IPS DF 4.7 (cell line): ENCODE data around the gene CELF2.

ENCODE experiments used
- DNase-seq: peaks from one replicate; pipeline ENCODE4 v3.0.0-alpha.2; 2013; ENCODE audit warnings: low spot score; ENCODE audit errors: extremely low read depth

The CELF2 gene

GRCh38 chr10:11022213-11022612 is 4.5 kb downstream of the CELF2 start:
- DNase-seq, result no peak

GRCh38 chr10:11023009-11023953 is 5.6 kb downstream of the CELF2 start:
- no peak for DNase-seq

GRCh38 chr10:11024596-11024995 is 6.9 kb downstream of the CELF2 start:
- no peak for DNase-seq

GRCh38 chr10:11025978-11026377 is 8.3 kb downstream of the CELF2 start:
- no peak for DNase-seq

- no peak for DNase-seq
These were observed 9.1 kb downstream of the CELF2 start for GRCh38 chr10:11026773-11027172.

- no peak for DNase-seq
These were observed 17.1 kb downstream of the CELF2 start for GRCh38 chr10:11034762-11035161.

GRCh38 chr10:11035301-11035991 is 17.8 kb downstream of the CELF2 start:
- DNase-seq, result peak; percentile 44

- peak; percentile 51 for DNase-seq
These were observed 18.8 kb downstream of the CELF2 start for GRCh38 chr10:11036424-11037011.

- no peak for DNase-seq
These were observed 20.3 kb downstream of the CELF2 start for GRCh38 chr10:11037991-11038390.

GRCh38 chr10:11042357-11042756 is 24.7 kb downstream of the CELF2 start:
- DNase-seq, result no peak

GRCh38 chr10:11043039-11043438 is 25.4 kb downstream of the CELF2 start:
- no peak for DNase-seq

- DNase-seq, result no peak
These were observed 25.9 kb downstream of the CELF2 start for GRCh38 chr10:11043446-11044127.

GRCh38 chr10:11045487-11045886 is 27.8 kb downstream of the CELF2 start:
- DNase-seq, result no peak

GRCh38 chr10:11045995-11046775 is 28.5 kb downstream of the CELF2 start:
- DNase-seq, result no peak

GRCh38 chr10:11046776-11047160 is 29.1 kb downstream of the CELF2 start:
- DNase-seq, result no peak

GRCh38 chr10:11048707-11049278 is 31.1 kb downstream of the CELF2 start:
- no peak for DNase-seq

- DNase-seq, result no peak
These were observed 32.1 kb downstream of the CELF2 start for GRCh38 chr10:11049806-11050205.

GRCh38 chr10:11050301-11051287 is 32.9 kb downstream of the CELF2 start:
- DNase-seq, result no peak

GRCh38 chr10:11057018-11057417 is 39.3 kb downstream of the CELF2 start:
- no peak for DNase-seq
